AG09309 (cell line): ENCODE results near the gene HASPIN.

Source experiments
- DNase-seq: peaks from one replicate; pipeline ENCODE4 v3.0.0-alpha.2; 2010; ENCODE audit warnings: low read depth
- H3K4me3 ChIP-seq: 2 replicates; pipeline ENCODE4 v1.5.1; 2011; ENCODE audit warnings: mild to moderate bottlenecking, low read depth, low read length, moderate library complexity; ENCODE audit not compliant: control insufficient read depth
- CTCF ChIP-seq: IDR thresholded peaks from 2 replicates; pipeline ENCODE4 v1.5.1; 2011; ENCODE audit warnings: mild to moderate bottlenecking, low read depth, low read length, inconsistent platforms; ENCODE audit not compliant: insufficient read depth, control insufficient read depth; ENCODE audit errors: missing control alignments

The HASPIN gene

GRCh38 chr17:3681565-3681964 is 42.1 kb upstream of the HASPIN start:
- H3K4me3 ChIP-seq = no peak overlapping the region
- TF ChIP-seq CTCF = no peak

GRCh38 chr17:3682033-3682432 is 41.7 kb upstream of the HASPIN start:
- TF ChIP-seq CTCF = no peak
- no peak for DNase-seq
- H3K4me3 ChIP-seq = no peak overlapping the region

More at GRCh38 chr17:3681565-3681964, 42.1 kb upstream of the HASPIN start:
- DNase-seq = no peak

GRCh38 chr17:3683054-3683511 is 40.6 kb upstream of the HASPIN start:
- peak; percentile 96 for TF ChIP-seq CTCF
- no peak overlapping the region for H3K4me3 ChIP-seq
- no peak for DNase-seq

GRCh38 chr17:3685174-3685573 is 38.5 kb upstream of the HASPIN start:
- no peak for DNase-seq
- no peak for TF ChIP-seq CTCF
- H3K4me3 ChIP-seq = no peak overlapping the region

GRCh38 chr17:3688027-3688553 is 35.6 kb upstream of the HASPIN start:
- TF ChIP-seq CTCF = no peak
- no peak overlapping the region for H3K4me3 ChIP-seq
- no peak for DNase-seq

- DNase-seq = no peak
- H3K4me3 ChIP-seq = no peak overlapping the region
- no peak for TF ChIP-seq CTCF
Observed at GRCh38 chr17:3688852-3689261, 34.8 kb upstream of the HASPIN start.

- DNase-seq = no peak
- no peak for TF ChIP-seq CTCF
- H3K4me3 ChIP-seq = no peak overlapping the region
Observed at GRCh38 chr17:3689262-3690093, 34.2 kb upstream of the HASPIN start.
